ENCODE data around the gene FAM241A.
"Not testable (repeated sequence)": the region's sequence is repeated elsewhere in the genome, so short reads cannot be mapped to it uniquely, and the experiment has no call there.

Gene FAM241A

DNA sequence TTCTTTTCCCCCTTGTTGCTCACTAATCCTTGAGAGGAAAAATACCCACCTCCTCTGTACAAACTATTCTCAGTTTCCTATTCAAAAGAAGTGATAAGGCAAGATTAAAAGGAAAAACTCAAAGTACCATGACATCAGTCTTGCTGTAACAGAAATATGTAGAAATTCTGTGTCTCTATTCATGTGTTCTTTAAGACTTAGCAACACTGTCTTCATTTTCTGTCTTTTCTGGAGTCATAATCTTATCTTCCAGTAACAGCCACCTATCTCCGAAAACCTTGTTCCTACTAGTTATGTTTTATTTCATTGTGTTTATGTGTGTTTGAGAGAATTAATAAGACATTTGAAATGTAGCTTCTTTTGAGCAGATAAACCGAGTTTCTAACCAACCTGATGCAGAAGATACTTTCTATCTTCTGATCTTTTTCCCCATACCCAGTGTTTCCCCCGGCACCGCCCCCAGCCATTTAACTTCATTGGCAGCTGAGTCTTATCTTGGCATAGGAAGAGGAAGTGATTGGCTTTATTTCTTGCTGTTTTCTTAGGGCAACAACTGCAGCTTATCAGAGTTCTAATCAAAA lies 8.0 kb downstream of the FAM241A start:
- no peak overlapping the region for H3K4me3 ChIP-seq (ENCODE audit: low read depth, low read length)
- TF ChIP-seq, protein P1, sequence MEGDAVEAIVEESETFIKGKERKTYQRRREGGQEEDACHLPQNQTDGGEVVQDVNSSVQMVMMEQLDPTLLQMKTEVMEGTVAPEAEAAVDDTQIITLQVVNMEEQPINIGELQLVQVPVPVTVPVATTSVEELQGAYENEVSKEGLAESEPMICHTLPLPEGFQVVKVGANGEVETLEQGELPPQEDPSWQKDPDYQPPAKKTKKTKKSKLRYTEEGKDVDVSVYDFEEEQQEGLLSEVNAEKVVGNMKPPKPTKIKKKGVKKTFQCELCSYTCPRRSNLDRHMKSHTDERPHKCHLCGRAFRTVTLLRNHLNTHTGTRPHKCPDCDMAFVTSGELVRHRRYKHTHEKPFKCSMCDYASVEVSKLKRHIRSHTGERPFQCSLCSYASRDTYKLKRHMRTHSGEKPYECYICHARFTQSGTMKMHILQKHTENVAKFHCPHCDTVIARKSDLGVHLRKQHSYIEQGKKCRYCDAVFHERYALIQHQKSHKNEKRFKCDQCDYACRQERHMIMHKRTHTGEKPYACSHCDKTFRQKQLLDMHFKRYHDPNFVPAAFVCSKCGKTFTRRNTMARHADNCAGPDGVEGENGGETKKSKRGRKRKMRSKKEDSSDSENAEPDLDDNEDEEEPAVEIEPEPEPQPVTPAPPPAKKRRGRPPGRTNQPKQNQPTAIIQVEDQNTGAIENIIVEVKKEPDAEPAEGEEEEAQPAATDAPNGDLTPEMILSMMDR (IDR thresholded peaks at IDR 0.05; ENCODE audit: borderline replicate concordance, insufficient read depth, low read depth, low read length) = no peak

DNA sequence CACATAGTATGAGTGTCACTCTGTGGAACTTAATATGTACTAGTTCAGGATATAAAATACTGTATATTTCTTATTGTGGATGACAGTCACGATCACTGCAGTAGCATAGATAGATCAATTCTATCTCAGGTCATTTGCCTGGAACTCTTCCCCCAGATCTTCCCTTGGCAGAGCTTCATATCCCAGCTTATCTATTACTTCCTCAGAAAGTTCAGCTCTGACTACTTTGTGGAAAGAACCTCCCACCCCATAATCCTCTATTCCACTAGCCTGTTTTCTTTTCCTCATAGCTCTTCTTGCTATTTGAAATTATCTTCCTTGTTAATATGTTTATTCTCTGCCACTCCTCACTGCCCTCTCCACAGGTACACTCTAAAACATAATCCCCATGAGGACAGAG lies 10.9 kb downstream of the FAM241A start:
- TF ChIP-seq, protein P1 (IDR thresholded peaks at IDR 0.05; ENCODE audit: borderline replicate concordance, insufficient read depth, low read depth, low read length) = no peak

DNA sequence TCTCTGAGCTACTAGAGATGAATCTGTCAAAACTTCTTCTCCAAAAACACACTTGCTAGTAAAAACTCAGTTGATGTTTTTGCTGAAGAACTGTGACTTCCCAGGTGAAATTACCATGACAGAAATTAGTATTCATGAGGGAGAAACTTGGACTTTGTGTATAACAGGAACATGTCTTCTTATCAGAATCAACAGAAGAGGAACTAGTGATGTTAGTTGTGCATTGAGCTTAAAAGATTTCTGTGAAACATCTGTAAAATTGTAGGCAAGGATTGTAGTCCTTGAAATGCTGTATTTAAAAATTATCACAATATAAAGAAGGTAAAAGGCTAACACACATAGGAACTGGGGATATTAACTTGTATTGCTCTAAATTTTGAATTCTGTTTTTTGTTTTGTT lies 11.3 kb downstream of the FAM241A start:
- TF ChIP-seq, protein P1 (IDR thresholded peaks at IDR 0.05; ENCODE audit: borderline replicate concordance, insufficient read depth, low read depth, low read length) = no peak
- no peak overlapping the region for H3K4me3 ChIP-seq (ENCODE audit: low read depth, low read length)

More for the DNA sequence above, 10.9 kb downstream of the FAM241A start:
- H3K4me3 ChIP-seq (ENCODE audit: low read depth, low read length) = no peak overlapping the region

DNA sequence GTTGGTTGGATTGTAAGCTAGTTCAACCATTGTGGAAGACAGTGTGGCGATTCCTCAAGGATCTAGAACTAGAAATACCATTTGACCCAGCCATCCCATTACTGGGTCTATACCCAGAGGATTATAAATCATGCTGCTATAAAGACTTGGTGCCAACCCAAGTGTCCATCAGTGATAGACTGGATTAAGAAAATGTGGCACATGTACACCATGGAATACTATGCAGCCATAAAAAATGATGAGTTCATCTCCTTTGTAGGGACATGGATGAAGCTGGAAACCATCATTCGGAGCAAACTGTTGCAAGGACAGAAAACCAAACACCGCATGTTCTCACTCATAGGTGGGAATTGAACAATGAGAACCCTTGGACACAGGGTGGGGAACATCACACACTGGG lies 18.5 kb downstream of the FAM241A start:
- H3K4me3 ChIP-seq (ENCODE audit: low read depth, low read length) = not testable (repeated sequence)

DNA sequence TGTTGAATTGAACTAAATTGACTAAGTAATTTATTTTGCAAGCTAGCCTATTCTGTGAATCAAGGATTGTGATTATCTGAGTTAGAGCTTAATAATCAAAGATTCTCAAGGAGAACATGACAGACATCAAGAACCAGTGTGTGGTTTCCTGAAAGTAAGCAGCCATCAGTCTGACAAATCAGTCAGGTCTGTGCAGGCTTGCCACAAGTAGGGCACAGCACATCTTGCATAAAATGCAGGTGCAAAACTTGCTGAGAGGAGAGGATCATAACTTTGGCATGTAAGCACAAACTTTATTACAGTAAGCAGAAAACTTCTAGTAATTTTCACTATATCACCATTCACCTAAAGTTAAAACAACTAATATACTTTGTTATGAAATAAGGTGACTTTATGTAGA lies 22.5 kb downstream of the FAM241A start:
- no peak overlapping the region for H3K4me3 ChIP-seq (ENCODE audit: low read depth, low read length)
- TF ChIP-seq, protein P1 (IDR thresholded peaks at IDR 0.05; ENCODE audit: borderline replicate concordance, insufficient read depth, low read depth, low read length) = no peak

DNA sequence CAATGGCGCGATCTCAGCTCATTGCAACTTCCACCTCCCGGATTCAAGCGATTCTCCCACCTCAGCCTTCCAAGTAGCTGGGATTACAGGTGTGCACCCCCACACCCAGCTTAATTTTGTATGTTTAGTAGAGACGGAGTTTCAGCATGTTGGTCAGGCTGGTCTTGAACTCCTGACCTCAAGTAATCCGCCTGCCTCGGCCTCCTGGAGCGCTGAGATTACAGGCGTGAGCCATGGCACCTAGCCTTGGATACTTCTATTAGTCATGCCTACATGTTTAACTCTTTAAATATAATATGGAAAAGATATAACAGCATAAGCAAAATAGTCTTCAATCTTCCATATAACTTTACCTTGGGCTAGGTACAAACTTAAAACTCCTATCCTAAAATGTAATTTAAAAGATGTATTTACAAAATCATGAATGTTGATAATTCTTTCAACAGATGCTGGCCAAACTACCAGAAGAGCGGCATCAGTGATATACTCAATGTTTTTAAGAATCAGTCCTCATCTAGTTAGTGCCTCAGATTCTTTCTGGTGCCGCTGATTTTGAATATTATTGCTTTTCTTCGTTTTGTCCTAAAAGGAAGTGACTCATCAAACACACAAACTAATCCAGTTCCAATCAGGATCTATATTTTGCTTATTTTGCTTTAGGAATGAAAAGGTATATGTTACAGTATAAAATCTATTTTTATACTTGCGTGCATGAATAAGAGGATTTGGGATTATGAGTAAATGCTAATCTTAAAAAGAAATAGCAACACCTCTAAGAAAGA lies 23.7 kb downstream of the FAM241A start:
- TF ChIP-seq, protein P1 (IDR thresholded peaks at IDR 0.05; ENCODE audit: borderline replicate concordance, insufficient read depth, low read depth, low read length) = no peak
- no peak overlapping the region for H3K4me3 ChIP-seq (ENCODE audit: low read depth, low read length)

DNA sequence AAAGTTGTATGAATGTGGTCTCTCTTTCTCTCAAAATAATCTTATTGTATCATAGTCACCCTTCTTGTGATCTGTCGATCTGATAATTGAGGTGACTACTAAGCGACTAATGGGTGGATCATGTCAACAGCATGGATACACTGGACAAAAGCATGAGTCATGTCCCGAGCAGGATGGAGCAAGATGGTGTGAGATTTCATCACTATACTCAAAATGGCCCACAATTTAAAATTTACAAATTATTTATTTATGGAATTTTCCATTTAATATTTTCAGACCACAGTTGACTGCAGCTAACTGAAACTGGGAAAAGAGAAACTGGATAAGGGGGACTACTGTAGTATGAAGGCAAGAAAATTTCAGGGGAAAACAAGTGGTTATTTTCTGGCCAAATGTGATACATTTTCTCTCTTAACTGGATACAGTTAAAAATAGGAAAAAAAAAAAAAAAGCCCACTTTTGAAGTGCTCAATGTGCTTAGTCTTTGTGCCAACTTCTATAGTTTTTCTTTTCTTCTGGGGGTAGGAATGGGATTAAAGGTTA lies 25.3 kb downstream of the FAM241A start:
- H3K4me3 ChIP-seq (ENCODE audit: low read depth, low read length) = no peak overlapping the region
- TF ChIP-seq, protein P1 (IDR thresholded peaks at IDR 0.05; ENCODE audit: borderline replicate concordance, insufficient read depth, low read depth, low read length) = no peak

DNA sequence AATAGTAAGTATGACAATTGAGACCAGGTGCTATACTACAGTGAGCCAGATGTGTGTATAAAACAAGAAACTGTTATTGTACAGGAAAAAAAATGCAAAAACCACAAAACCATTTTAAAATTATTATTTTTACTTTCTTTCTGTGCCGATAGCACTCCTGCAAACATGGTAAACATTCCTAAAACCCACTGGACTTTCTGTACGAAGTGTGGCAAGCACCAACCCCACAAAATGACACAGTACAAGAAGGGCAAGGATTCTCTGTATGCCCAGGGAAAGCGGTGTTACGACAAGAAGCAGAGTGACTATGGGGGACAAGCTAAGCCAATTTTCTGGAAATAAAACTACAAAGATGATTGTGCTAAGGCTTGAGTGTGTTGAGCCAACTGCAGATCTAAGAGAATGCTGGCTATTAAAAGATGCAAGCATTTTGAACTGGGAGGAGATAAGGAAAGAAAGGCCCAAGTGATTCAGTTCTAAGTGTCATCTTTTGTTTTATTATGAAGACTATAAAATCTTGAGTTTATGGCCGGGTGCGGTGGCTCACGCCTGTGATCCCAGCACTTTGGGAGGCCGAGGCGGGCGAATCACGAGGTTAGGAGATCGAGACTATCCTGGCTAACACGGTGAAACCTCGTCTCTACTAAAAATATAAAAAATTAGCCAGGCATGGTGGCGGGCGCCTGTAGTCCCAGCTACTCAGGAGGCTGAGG lies 26.0 kb downstream of the FAM241A start:
- not testable (repeated sequence) for H3K4me3 ChIP-seq (ENCODE audit: low read depth, low read length)
